Kasumi-1 (cell line): ENCODE results near the gene GPD1L.
"Not testable (repeated sequence)": the region's sequence is repeated elsewhere in the genome, so short reads cannot be mapped to it uniquely, and the experiment has no call there.

Experiments used
- DNase-seq, 2 experiments: peaks; one replicate each; lab custom pipeline; 2025; lab: John Stamatoyannopoulos, UW

Gene GPD1L

GRCh38 chr3:32180141-32180784 lies 73.8 kb downstream of the GPD1L start:
- no peak for DNase-seq

- no peak for DNase-seq
Observed at GRCh38 chr3:32181365-32181764, 74.9 kb downstream of the GPD1L start.

GRCh38 chr3:32181796-32182195 lies 75.4 kb downstream of the GPD1L start:
- DNase-seq: no peak

GRCh38 chr3:32184187-32184730 lies 77.8 kb downstream of the GPD1L start:
- no peak for DNase-seq

- no peak for DNase-seq
Observed at GRCh38 chr3:32186097-32186496, 79.7 kb downstream of the GPD1L start.

GRCh38 chr3:32186876-32187275 lies 80.5 kb downstream of the GPD1L start:
- no peak for DNase-seq

GRCh38 chr3:32189693-32190092 lies 83.3 kb downstream of the GPD1L start:
- no peak for DNase-seq

- not testable (repeated sequence) for DNase-seq
Observed at GRCh38 chr3:32190556-32190955, 84.1 kb downstream of the GPD1L start.

GRCh38 chr3:32193101-32193500 lies 86.7 kb downstream of the GPD1L start:
- DNase-seq: no peak

- DNase-seq: no peak
Observed at GRCh38 chr3:32194653-32195052, 88.2 kb downstream of the GPD1L start.

GRCh38 chr3:32195995-32196540 lies 89.6 kb downstream of the GPD1L start:
- DNase-seq: no peak

GRCh38 chr3:32197991-32198390 lies 91.6 kb downstream of the GPD1L start:
- no peak for DNase-seq

GRCh38 chr3:32198714-32199113 lies 92.3 kb downstream of the GPD1L start:
- no peak for DNase-seq

- no peak for DNase-seq
Observed at GRCh38 chr3:32200490-32200889, 94.1 kb downstream of the GPD1L start.

GRCh38 chr3:32200992-32201758 lies 94.8 kb downstream of the GPD1L start:
- DNase-seq: no peak

- no peak for DNase-seq
Observed at GRCh38 chr3:32202496-32202895, 96.1 kb downstream of the GPD1L start.

GRCh38 chr3:32203854-32204253 lies 97.4 kb downstream of the GPD1L start:
- DNase-seq: no peak

- no peak for DNase-seq
Observed at GRCh38 chr3:32208447-32208846, 102.0 kb downstream of the GPD1L start.

GRCh38 chr3:32215185-32215584 lies 108.8 kb downstream of the GPD1L start:
- DNase-seq: no peak

GRCh38 chr3:32216172-32216783 lies 109.9 kb downstream of the GPD1L start:
- DNase-seq: no peak

GRCh38 chr3:32217339-32217738 lies 110.9 kb downstream of the GPD1L start:
- no peak for DNase-seq
